ENCODE data around the gene SCN2A.

Gene SCN2A

DNA sequence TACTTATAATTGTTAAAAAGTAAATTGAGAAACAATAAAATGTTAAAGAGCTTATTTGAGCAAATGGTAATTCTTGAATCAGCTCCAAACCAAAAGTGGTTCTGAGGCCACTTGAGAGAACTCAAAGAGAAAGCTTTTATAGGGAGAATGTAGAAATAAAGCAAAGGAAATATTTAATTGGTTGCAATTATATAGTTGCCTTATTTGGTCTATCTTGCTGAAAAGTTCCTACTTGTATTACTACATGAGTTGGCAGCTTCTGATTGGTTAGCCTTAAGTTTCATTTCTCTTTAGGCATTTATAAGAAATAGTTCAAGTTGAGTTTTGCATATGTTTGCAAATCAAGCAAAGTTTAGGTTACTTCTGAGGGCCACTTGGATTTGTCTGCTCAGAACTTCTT is 38.1 kb downstream of the SCN2A start:
- no peak overlapping the region for H3K9ac ChIP-seq

DNA sequence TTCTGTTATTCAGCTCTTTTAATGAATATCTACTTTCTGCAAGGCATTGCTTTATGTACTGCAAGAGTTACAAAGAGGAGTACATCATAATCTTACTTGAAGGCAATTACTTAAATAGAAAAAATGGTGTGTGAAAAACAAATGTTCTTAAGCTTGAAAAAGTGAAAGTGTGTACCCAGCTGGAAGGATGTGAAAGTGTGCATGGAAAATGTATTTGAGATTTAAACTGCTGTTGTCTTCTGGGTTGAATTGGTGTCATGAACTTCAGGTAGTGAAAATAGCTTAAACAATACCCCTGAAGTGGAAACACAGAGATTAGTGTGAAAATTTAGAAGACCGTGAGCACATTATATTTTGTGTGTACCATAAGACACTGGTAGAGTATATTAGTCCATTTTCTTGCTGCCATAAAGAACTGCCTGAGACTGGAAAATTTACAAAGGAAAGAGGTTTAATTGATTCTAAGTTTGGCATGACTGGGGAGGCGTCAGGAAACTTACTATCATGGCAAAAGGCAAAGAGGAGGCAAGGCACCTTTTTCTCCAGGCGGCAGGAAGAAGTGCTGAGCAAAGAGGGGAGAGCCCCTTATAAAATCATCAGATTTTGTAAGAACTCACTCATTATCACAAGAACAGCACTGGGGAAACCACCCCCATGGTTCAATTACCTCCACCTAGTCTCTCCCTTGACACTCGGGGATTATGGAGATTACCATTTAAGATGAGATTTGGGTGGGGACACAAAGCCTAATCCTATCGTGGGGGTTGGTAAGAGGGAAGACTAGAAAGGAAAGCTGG is 38.8 kb downstream of the SCN2A start:
- peaks cover 34% of the 10 kb centered on the region for H3K4me1 ChIP-seq (ENCODE audit: low read depth, poor library complexity, severe bottlenecking)
- H3K4me2 ChIP-seq, result no peak overlapping the region
- TF ChIP-seq, protein P1, sequence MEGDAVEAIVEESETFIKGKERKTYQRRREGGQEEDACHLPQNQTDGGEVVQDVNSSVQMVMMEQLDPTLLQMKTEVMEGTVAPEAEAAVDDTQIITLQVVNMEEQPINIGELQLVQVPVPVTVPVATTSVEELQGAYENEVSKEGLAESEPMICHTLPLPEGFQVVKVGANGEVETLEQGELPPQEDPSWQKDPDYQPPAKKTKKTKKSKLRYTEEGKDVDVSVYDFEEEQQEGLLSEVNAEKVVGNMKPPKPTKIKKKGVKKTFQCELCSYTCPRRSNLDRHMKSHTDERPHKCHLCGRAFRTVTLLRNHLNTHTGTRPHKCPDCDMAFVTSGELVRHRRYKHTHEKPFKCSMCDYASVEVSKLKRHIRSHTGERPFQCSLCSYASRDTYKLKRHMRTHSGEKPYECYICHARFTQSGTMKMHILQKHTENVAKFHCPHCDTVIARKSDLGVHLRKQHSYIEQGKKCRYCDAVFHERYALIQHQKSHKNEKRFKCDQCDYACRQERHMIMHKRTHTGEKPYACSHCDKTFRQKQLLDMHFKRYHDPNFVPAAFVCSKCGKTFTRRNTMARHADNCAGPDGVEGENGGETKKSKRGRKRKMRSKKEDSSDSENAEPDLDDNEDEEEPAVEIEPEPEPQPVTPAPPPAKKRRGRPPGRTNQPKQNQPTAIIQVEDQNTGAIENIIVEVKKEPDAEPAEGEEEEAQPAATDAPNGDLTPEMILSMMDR (conservative IDR thresholded peaks at IDR 0.05; ENCODE audit: low read depth, low read length), result no peak
- no peaks in the 10 kb centered on the region for H3K36me3 ChIP-seq (ENCODE audit: insufficient read depth)
- H2AFZ ChIP-seq (ENCODE audit: low read depth), result no peak overlapping the region
- no peaks in the 10 kb centered on the region for H3K79me2 ChIP-seq (ENCODE audit: insufficient read depth, low read depth)
- no peaks in the 10 kb centered on the region for H3K27me3 ChIP-seq (ENCODE audit: insufficient read depth, low read depth)
- H3K9ac ChIP-seq, result no peak overlapping the region
- no peak overlapping the region for H3K4me3 ChIP-seq (IDR thresholded peaks at IDR 0.05; ENCODE audit: insufficient read depth, low read depth, low read length)
- H3K27ac ChIP-seq, result no peak overlapping the region
- no peaks in the 10 kb centered on the region for H4K20me1 ChIP-seq (ENCODE audit: insufficient read depth)

More for the DNA sequence above, 38.1 kb downstream of the SCN2A start:
- Histone ChIP-seq H3K4me1 (ENCODE audit: low read depth, poor library complexity, severe bottlenecking) (peaks cover 38% of the 10 kb centered on the region), H3K79me2 (ENCODE audit: insufficient read depth, low read depth) (no peaks in the 10 kb centered on the region), H3K27ac (no peak overlapping the region), H2AFZ (ENCODE audit: low read depth) (no peak overlapping the region), H4K20me1 (ENCODE audit: insufficient read depth) (no peaks in the 10 kb centered on the region), H3K27me3 (ENCODE audit: insufficient read depth, low read depth) (no peaks in the 10 kb centered on the region), H3K4me3 (IDR thresholded peaks at IDR 0.05; ENCODE audit: insufficient read depth, low read depth, low read length) (no peak overlapping the region), H3K36me3 (ENCODE audit: insufficient read depth) (no peaks in the 10 kb centered on the region), H3K4me2 (no peak overlapping the region)
- TF ChIP-seq, protein P1 (conservative IDR thresholded peaks at IDR 0.05; ENCODE audit: low read depth, low read length), result no peak

DNA sequence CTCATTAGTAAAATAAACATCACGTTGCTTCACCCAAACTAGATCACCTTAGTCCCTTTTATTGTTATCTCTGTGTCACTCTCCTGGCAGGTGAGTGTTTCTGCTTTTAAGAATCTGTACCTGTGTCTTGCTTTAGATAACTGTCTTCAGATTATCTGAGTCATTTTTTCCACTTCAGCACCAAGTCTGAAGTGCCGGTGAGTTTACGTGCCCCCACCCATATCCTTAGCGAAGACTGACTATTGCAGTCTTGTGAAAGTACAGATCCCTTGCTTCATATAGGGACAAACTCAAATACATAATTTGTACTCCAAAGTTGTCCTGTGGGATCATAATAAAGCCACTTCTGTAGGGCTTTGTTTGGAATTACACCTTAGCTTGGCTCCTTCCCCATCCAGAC is 41.1 kb downstream of the SCN2A start:
- H3K4me2 ChIP-seq, result no peak overlapping the region

DNA sequence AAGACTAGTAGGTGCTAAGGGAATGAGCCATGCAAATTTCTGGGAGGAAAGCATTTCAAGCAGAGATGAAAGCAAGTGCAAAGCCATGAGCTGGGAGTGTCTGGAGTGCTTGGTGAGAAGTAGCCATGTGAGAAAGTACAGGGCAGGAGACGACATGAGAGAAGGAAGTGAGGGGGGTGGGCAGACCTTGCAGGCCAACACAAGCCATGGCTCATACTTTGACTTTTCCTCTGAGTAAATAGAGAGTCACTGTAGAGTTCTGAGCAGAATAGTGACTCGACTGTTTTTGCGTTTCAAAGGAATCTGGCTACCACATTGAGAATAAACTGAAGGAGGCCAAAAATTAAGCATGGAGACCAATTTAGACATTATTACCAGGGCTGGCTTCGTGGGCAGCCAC is 42.2 kb downstream of the SCN2A start:
- Histone ChIP-seq H3K4me2 (no peak overlapping the region), H3K27me3 (ENCODE audit: insufficient read depth, low read depth) (no peaks in the 10 kb centered on the region), H3K27ac (no peak overlapping the region), H3K4me3 (IDR thresholded peaks at IDR 0.05; ENCODE audit: insufficient read depth, low read depth, low read length) (no peak overlapping the region), H3K9ac (no peak overlapping the region), H3K4me1 (ENCODE audit: low read depth, poor library complexity, severe bottlenecking) (peaks cover 9% of the 10 kb centered on the region), H3K36me3 (ENCODE audit: insufficient read depth) (no peaks in the 10 kb centered on the region), H4K20me1 (ENCODE audit: insufficient read depth) (no peaks in the 10 kb centered on the region), H3K79me2 (ENCODE audit: insufficient read depth, low read depth) (no peaks in the 10 kb centered on the region), H2AFZ (ENCODE audit: low read depth) (no peak overlapping the region)
- TF ChIP-seq, protein P1 (conservative IDR thresholded peaks at IDR 0.05; ENCODE audit: low read depth, low read length), result no peak

More for the DNA sequence above, 41.1 kb downstream of the SCN2A start:
- H2AFZ ChIP-seq (ENCODE audit: low read depth), result no peak overlapping the region
- no peaks in the 10 kb centered on the region for H3K27me3 ChIP-seq (ENCODE audit: insufficient read depth, low read depth)
- no peaks in the 10 kb centered on the region for H3K79me2 ChIP-seq (ENCODE audit: insufficient read depth, low read depth)
- H3K4me1 ChIP-seq (ENCODE audit: low read depth, poor library complexity, severe bottlenecking), result peaks cover 11% of the 10 kb centered on the region
- no peak overlapping the region for H3K9ac ChIP-seq
- H4K20me1 ChIP-seq (ENCODE audit: insufficient read depth), result no peaks in the 10 kb centered on the region
- H3K4me3 ChIP-seq (IDR thresholded peaks at IDR 0.05; ENCODE audit: insufficient read depth, low read depth, low read length), result no peak overlapping the region
- TF ChIP-seq, protein P1 (conservative IDR thresholded peaks at IDR 0.05; ENCODE audit: low read depth, low read length), result no peak
- no peak overlapping the region for H3K27ac ChIP-seq
- H3K36me3 ChIP-seq (ENCODE audit: insufficient read depth), result no peaks in the 10 kb centered on the region

Data from KMS-11 (cell line).